WTC11 (cell line): ENCODE data around the gene ANKRD29. TPM values are rescaled to one million over a fixed set of nuclear protein-coding genes. Genes with fewer than 3 reads are reported as not detected.

Experiments used
- ATAC-seq: fragments of 200-7000 bp; cut with Tn5 transposase; 2 replicates; pipeline ENCODE4 v1.10.0; 2021; ENCODE audit warnings: mild to moderate bottlenecking, moderate library complexity
- CTCF ChIA-PET: fragments of 300-600 bp; sonication (Branson Sonifier 250); formaldehyde crosslinking; loops from one replicate; lab custom pipeline; 2021; ENCODE audit warnings: antibody characterized with exemption; lab: Charles Lee
- POLR2A ChIA-PET: fragments of 350-600 bp; sonication (Branson Sonifier 250); formaldehyde crosslinking; loops from one replicate; lab custom pipeline; 2021; ENCODE audit warnings: antibody characterized with exemption; lab: Charles Lee
- DNase-seq: peaks from one replicate; pipeline ENCODE4 v3.0.0; 2021; ENCODE audit warnings: low spot score
- H3K27ac Mint-ChIP-seq: 2 replicates; pipeline ENCODE4 v1.8.0; 2021; ENCODE audit warnings: mixed read lengths
- H3K27me3 Mint-ChIP-seq: 2 replicates; pipeline ENCODE4 v1.8.0; 2021; ENCODE audit warnings: low read depth, mild to moderate bottlenecking, moderate library complexity, mixed read lengths
- H3K36me3 Mint-ChIP-seq: 2 replicates; pipeline ENCODE4 v1.8.0; 2021; ENCODE audit warnings: mixed read lengths
- H3K4me1 Mint-ChIP-seq: 2 replicates; pipeline ENCODE4 v1.8.0; 2022; ENCODE audit warnings: mixed read lengths
- H3K4me3 Mint-ChIP-seq: 2 replicates; pipeline ENCODE4 v1.8.0; 2021; ENCODE audit warnings: mild to moderate bottlenecking, moderate library complexity, mixed read lengths
- H3K9me3 Mint-ChIP-seq: 2 replicates; pipeline ENCODE4 v1.8.0; 2021; ENCODE audit warnings: mixed read lengths
- EMX1 ChIP-seq: fragments of 250-450 bp; sonication (Bioruptor Pico); IDR thresholded peaks from 2 replicates; pipeline ENCODE4 v1.8.0; 2021; ENCODE audit warnings: mild to moderate bottlenecking
- FOXK1 ChIP-seq: sonication (generic); formaldehyde crosslinking; IDR thresholded peaks from 2 replicates; pipeline ENCODE4 v1.8.0; 2022; ENCODE audit warnings: mild to moderate bottlenecking, moderate library complexity, missing genetic modification reagents
- GABPB1 ChIP-seq: sonication (generic); formaldehyde crosslinking; IDR thresholded peaks from 2 replicates; pipeline ENCODE4 v1.8.1; 2023; ENCODE audit warnings: mild to moderate bottlenecking, missing genetic modification reagents
- HMGA2 ChIP-seq: fragments of 250-450 bp; sonication (Bioruptor Pico); IDR thresholded peaks from 2 replicates; pipeline ENCODE4 v1.4.0; 2021; ENCODE audit warnings: mild to moderate bottlenecking, moderate library complexity
- KAT7 ChIP-seq: sonication (generic); formaldehyde crosslinking; IDR thresholded peaks from 2 replicates; pipeline ENCODE4 v1.8.1; 2023; ENCODE audit warnings: missing genetic modification reagents, mild to moderate bottlenecking, borderline replicate concordance
- NR1H2 ChIP-seq: sonication (generic); formaldehyde crosslinking; IDR thresholded peaks from 2 replicates; pipeline ENCODE4 v1.9.0; 2021; ENCODE audit warnings: mild to moderate bottlenecking, moderate library complexity, missing genetic modification reagents
- NR3C1 ChIP-seq: sonication (generic); formaldehyde crosslinking; conservative IDR thresholded peaks from 2 replicates; pipeline ENCODE4 v1.8.1; 2023; ENCODE audit warnings: low read depth, mild to moderate bottlenecking, missing genetic modification reagents
- RELA ChIP-seq: sonication (generic); formaldehyde crosslinking; IDR thresholded peaks from 2 replicates; pipeline ENCODE4 v1.8.1; 2022; ENCODE audit warnings: missing genetic modification reagents, mild to moderate bottlenecking, borderline replicate concordance
- RORB ChIP-seq: fragments of 250-450 bp; sonication (Bioruptor Pico); IDR thresholded peaks from 2 replicates; pipeline ENCODE4 v1.9.0; 2021; ENCODE audit warnings: mild to moderate bottlenecking
- ZBTB43 ChIP-seq: sonication (generic); formaldehyde crosslinking; IDR thresholded peaks from 2 replicates; pipeline ENCODE4 v1.8.1; 2023; ENCODE audit warnings: mild to moderate bottlenecking, missing genetic modification reagents
- ZNF219 ChIP-seq: sonication (generic); formaldehyde crosslinking; IDR thresholded peaks from 2 replicates; pipeline ENCODE4 v1.8.0; 2023; ENCODE audit warnings: missing genetic modification reagents, mild to moderate bottlenecking, borderline replicate concordance
- ZNF532 ChIP-seq: fragments of 250-450 bp; sonication (Bioruptor Pico); IDR thresholded peaks from 2 replicates; pipeline ENCODE4 v1.9.0; 2021; ENCODE audit warnings: mild to moderate bottlenecking, borderline replicate concordance
- total RNA-seq: library from RNA; stranded (reverse); gene quantifications from 3 replicates; pipeline ENCODE4 v1.2.3, GENCODE V29; 2021
- TF ChIP-seq, protein P1 (sequence below): sonication (generic); formaldehyde crosslinking; IDR thresholded peaks from 2 replicates; pipeline ENCODE4 v1.8.0; 2023; ENCODE audit warnings: missing genetic modification reagents, mild to moderate bottlenecking, borderline replicate concordance
- TF ChIP-seq, protein P2 (sequence below): sonication (generic); formaldehyde crosslinking; IDR thresholded peaks from 2 replicates; pipeline ENCODE4 v1.8.0; 2022; ENCODE audit warnings: missing genetic modification reagents
- TF ChIP-seq, protein P3 (sequence below): sonication (generic); formaldehyde crosslinking; IDR thresholded peaks from 2 replicates; pipeline ENCODE4 v1.8.0; 2022; ENCODE audit warnings: mild to moderate bottlenecking, missing genetic modification reagents

The ANKRD29 gene
- total RNA-seq, 1 experiment from 2014 or later = 4.9 TPM

DNA sequence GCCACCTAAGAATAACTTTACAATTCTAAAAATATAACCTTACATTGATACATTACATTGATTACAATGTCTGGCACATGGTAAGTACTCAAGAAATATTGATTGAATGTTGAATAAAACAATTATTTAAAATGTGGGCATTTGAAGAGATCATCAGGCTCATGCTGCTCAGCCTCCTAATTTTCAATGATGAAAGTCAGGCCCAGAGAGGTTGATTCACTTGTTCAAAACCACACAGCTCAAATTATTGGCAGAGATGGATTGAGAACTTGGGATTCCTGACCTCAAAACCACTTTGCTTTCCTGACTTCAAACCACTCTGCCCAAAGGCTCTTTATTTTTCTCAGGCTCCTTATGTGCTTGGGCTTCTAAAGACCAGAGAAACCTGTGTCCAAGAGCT lies 34.7 kb downstream of the ANKRD29 start (continued):
- TF ChIP-seq ZNF532 (CRISPR knock-in tag) (no peak), ZBTB43 (CRISPR knock-in tag) (no peak), NR3C1 (no peak), NR1H2 (CRISPR knock-in tag) (no peak)
- TF ChIP-seq, protein P1, sequence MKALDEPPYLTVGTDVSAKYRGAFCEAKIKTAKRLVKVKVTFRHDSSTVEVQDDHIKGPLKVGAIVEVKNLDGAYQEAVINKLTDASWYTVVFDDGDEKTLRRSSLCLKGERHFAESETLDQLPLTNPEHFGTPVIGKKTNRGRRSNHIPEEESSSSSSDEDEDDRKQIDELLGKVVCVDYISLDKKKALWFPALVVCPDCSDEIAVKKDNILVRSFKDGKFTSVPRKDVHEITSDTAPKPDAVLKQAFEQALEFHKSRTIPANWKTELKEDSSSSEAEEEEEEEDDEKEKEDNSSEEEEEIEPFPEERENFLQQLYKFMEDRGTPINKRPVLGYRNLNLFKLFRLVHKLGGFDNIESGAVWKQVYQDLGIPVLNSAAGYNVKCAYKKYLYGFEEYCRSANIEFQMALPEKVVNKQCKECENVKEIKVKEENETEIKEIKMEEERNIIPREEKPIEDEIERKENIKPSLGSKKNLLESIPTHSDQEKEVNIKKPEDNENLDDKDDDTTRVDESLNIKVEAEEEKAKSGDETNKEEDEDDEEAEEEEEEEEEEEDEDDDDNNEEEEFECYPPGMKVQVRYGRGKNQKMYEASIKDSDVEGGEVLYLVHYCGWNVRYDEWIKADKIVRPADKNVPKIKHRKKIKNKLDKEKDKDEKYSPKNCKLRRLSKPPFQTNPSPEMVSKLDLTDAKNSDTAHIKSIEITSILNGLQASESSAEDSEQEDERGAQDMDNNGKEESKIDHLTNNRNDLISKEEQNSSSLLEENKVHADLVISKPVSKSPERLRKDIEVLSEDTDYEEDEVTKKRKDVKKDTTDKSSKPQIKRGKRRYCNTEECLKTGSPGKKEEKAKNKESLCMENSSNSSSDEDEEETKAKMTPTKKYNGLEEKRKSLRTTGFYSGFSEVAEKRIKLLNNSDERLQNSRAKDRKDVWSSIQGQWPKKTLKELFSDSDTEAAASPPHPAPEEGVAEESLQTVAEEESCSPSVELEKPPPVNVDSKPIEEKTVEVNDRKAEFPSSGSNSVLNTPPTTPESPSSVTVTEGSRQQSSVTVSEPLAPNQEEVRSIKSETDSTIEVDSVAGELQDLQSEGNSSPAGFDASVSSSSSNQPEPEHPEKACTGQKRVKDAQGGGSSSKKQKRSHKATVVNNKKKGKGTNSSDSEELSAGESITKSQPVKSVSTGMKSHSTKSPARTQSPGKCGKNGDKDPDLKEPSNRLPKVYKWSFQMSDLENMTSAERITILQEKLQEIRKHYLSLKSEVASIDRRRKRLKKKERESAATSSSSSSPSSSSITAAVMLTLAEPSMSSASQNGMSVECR (CRISPR knock-in tag) = no peak

DNA sequence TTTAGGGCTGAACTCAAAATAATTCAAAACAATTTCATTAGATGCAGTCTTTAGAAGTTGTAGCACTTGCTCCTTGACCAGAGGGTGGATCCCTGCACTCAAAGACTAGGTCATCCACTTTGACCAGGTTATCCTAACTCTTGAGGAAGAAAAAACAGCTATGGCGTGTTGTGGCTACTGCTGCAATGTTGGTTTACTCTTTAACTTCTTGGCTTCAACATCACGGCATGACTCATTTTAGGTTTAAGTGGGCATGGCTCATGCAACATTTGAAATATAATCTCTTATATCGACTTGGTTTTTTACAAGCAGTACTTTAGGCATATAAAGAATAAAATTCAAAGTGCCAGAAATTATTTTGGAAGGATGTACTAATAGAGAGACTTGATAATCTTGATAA lies 35.4 kb downstream of the ANKRD29 start:
- POLR2A ChIA-PET = no interaction called here
- Mint-ChIP-seq H3K9me3 (no peaks in the 10 kb centered on the region), H3K27ac (no peak overlapping the region)
- TF ChIP-seq GABPB1 (CRISPR knock-in tag) = 0 out of 2 replicates have a peak, but pooled peaks have one; percentile 30
- TF ChIP-seq NR1H2 (CRISPR knock-in tag) = no peak
- TF ChIP-seq, all 79 proteins: peak for 1
- no peak overlapping the region for H3K4me3 Mint-ChIP-seq
- H3K4me1 Mint-ChIP-seq = peaks cover 7% of the 10 kb centered on the region
- H3K36me3 Mint-ChIP-seq = no peaks in the 10 kb centered on the region
- no peak for DNase-seq
- ATAC-seq = no peak
- CTCF ChIA-PET = interaction anchor here (0.5 to 1.6 kb wide), 2 partner anchors 71 to 75 kb away, joined by 3 to 8 read pairs; no protein-coding TSS in a partner anchor
- H3K27me3 Mint-ChIP-seq = no peaks in the 10 kb centered on the region

- ATAC-seq (no peak), DNase-seq (no peak)
- POLR2A ChIA-PET = no interaction called here
- CTCF ChIA-PET = interaction anchor here (0.5 to 1.6 kb wide), 2 partner anchors 72 to 76 kb away, joined by 3 to 8 read pairs; no protein-coding TSS in a partner anchor
- no peaks in the 10 kb centered on the region for H3K9me3 Mint-ChIP-seq
- peaks cover 4% of the 10 kb centered on the region for H3K4me1 Mint-ChIP-seq
- H3K27ac Mint-ChIP-seq = no peak overlapping the region
- no peaks in the 10 kb centered on the region for H3K36me3 Mint-ChIP-seq
- H3K27me3 Mint-ChIP-seq = peaks cover 5% of the 10 kb centered on the region
- H3K4me3 Mint-ChIP-seq = no peak overlapping the region
- TF ChIP-seq ZNF219 (CRISPR knock-in tag) = no peak
- TF ChIP-seq HMGA2 (CRISPR knock-in tag) = no peak
- TF ChIP-seq RORB (CRISPR knock-in tag) = no peak
- TF ChIP-seq, protein P2, sequence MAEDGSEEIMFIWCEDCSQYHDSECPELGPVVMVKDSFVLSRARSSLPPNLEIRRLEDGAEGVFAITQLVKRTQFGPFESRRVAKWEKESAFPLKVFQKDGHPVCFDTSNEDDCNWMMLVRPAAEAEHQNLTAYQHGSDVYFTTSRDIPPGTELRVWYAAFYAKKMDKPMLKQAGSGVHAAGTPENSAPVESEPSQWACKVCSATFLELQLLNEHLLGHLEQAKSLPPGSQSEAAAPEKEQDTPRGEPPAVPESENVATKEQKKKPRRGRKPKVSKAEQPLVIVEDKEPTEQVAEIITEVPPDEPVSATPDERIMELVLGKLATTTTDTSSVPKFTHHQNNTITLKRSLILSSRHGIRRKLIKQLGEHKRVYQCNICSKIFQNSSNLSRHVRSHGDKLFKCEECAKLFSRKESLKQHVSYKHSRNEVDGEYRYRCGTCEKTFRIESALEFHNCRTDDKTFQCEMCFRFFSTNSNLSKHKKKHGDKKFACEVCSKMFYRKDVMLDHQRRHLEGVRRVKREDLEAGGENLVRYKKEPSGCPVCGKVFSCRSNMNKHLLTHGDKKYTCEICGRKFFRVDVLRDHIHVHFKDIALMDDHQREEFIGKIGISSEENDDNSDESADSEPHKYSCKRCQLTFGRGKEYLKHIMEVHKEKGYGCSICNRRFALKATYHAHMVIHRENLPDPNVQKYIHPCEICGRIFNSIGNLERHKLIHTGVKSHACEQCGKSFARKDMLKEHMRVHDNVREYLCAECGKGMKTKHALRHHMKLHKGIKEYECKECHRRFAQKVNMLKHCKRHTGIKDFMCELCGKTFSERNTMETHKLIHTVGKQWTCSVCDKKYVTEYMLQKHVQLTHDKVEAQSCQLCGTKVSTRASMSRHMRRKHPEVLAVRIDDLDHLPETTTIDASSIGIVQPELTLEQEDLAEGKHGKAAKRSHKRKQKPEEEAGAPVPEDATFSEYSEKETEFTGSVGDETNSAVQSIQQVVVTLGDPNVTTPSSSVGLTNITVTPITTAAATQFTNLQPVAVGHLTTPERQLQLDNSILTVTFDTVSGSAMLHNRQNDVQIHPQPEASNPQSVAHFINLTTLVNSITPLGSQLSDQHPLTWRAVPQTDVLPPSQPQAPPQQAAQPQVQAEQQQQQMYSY (CRISPR knock-in tag) = no peak
- TF ChIP-seq, protein P3, sequence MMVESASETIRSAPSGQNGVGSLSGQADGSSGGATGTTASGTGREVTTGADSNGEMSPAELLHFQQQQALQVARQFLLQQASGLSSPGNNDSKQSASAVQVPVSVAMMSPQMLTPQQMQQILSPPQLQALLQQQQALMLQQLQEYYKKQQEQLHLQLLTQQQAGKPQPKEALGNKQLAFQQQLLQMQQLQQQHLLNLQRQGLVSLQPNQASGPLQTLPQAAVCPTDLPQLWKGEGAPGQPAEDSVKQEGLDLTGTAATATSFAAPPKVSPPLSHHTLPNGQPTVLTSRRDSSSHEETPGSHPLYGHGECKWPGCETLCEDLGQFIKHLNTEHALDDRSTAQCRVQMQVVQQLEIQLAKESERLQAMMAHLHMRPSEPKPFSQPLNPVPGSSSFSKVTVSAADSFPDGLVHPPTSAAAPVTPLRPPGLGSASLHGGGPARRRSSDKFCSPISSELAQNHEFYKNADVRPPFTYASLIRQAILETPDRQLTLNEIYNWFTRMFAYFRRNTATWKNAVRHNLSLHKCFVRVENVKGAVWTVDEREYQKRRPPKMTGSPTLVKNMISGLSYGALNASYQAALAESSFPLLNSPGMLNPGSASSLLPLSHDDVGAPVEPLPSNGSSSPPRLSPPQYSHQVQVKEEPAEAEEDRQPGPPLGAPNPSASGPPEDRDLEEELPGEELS (CRISPR knock-in tag) = no peak
- TF ChIP-seq KAT7 (CRISPR knock-in tag) = no peak
- no peak for TF ChIP-seq EMX1 (CRISPR knock-in tag)
- no peak for TF ChIP-seq FOXK1 (CRISPR knock-in tag)
- no peak for TF ChIP-seq RELA (CRISPR knock-in tag)
Observed at GRCh38 chr18:23626451-23627279, 36.0 kb downstream of the ANKRD29 start.
